H1 (cell line): ENCODE results near the gene DNAJC27. TPM values are rescaled to one million over a fixed set of nuclear protein-coding genes. Genes with fewer than 3 reads are reported as not detected.

ENCODE experiments used
- EGR1 ChIP-seq: IDR thresholded peaks from 2 replicates; pipeline ENCODE4 v1.6.1; 2011; ENCODE audit warnings: low read depth, low read length, borderline replicate concordance
- KDM1A ChIP-seq: fragments of 200-600, 300-600 bp; sonication (generic); IDR thresholded peaks from 2 replicates; pipeline ENCODE4 v1.7.1; 2016; ENCODE audit warnings: mild to moderate bottlenecking, low read length, borderline replicate concordance
- NRF1 ChIP-seq: IDR thresholded peaks from 2 replicates; pipeline ENCODE4 v1.6.1; 2011; ENCODE audit warnings: mild to moderate bottlenecking, low read depth, low read length, improper control_type of control experiment
- RXRA ChIP-seq: IDR thresholded peaks from 2 replicates; pipeline ENCODE4 v1.6.1; 2011; ENCODE audit warnings: low read depth, mild to moderate bottlenecking, low read length, moderate library complexity; ENCODE audit not compliant: insufficient read depth
- polyA plus RNA-seq, 7 experiments: library from polyadenylated mRNA; depleted of rRNA in 3 of 7; stranded (reverse) in 5 of 7; unstranded in 2 of 7; fragments of >200 nt in 5 of 7; fragments of 200-250 nt in 2 of 7; gene quantifications; 1 replicate in 5 of 7; 2 replicates in 1 of 7; 4 replicates in 1 of 7; pipeline versions ENCODE4 v1.2.1 to v1.2.3, GENCODE V29; 2011 to 2013; ENCODE audit warnings: missing spikeins in 2 of 7, mixed read lengths in 2 of 7
- total RNA-seq: library from RNA; stranded (reverse); fragmentation: NEBNext Ultra II Directional; extraction: Animal tissue kit (Norgen Biotek cat#: 25700); gene quantifications from 2 replicates; pipeline ENCODE4 v1.2.1, GENCODE V29; 2021
- TF ChIP-seq, protein P1 (sequence below): fragments of 300-600 bp; sonication (generic); IDR thresholded peaks from 2 replicates; pipeline ENCODE4 v1.7.1; 2012; ENCODE audit warnings: low read length, moderate library complexity, mild to moderate bottlenecking, inconsistent platforms; ENCODE audit not compliant: insufficient replicate concordance
- TF ChIP-seq, protein P2 (sequence below): IDR thresholded peaks from 2 replicates; pipeline ENCODE4 v1.6.1; 2011; ENCODE audit warnings: low read depth, mild to moderate bottlenecking, low read length; ENCODE audit not compliant: insufficient read depth

Gene DNAJC27
- total and polyA plus RNA-seq, 2 of the 8 experiments (the other 6 are each of a cell fraction or from before 2014, with no cell fraction given): 1.4 to 4.5 TPM

DNA sequence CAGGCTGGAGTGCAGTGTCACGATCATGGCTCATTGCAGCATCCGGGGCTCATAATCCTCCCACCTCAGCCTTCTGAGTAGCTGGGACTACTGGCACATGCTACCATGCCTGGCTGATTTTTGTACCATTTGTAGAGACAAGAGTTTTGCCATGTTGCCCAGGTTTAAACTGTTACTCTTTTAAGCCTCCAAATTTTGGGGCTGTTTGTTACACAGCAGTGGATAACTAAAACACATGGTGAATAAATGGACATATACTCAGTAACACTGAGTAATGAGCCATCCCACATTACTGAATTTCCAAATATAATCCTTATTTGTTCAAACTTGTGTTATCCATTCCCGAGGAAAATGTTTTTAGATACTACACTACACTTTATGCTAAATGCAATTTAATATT lies 61.5 kb downstream of the DNAJC27 start (continued):
- TF ChIP-seq, protein P1, sequence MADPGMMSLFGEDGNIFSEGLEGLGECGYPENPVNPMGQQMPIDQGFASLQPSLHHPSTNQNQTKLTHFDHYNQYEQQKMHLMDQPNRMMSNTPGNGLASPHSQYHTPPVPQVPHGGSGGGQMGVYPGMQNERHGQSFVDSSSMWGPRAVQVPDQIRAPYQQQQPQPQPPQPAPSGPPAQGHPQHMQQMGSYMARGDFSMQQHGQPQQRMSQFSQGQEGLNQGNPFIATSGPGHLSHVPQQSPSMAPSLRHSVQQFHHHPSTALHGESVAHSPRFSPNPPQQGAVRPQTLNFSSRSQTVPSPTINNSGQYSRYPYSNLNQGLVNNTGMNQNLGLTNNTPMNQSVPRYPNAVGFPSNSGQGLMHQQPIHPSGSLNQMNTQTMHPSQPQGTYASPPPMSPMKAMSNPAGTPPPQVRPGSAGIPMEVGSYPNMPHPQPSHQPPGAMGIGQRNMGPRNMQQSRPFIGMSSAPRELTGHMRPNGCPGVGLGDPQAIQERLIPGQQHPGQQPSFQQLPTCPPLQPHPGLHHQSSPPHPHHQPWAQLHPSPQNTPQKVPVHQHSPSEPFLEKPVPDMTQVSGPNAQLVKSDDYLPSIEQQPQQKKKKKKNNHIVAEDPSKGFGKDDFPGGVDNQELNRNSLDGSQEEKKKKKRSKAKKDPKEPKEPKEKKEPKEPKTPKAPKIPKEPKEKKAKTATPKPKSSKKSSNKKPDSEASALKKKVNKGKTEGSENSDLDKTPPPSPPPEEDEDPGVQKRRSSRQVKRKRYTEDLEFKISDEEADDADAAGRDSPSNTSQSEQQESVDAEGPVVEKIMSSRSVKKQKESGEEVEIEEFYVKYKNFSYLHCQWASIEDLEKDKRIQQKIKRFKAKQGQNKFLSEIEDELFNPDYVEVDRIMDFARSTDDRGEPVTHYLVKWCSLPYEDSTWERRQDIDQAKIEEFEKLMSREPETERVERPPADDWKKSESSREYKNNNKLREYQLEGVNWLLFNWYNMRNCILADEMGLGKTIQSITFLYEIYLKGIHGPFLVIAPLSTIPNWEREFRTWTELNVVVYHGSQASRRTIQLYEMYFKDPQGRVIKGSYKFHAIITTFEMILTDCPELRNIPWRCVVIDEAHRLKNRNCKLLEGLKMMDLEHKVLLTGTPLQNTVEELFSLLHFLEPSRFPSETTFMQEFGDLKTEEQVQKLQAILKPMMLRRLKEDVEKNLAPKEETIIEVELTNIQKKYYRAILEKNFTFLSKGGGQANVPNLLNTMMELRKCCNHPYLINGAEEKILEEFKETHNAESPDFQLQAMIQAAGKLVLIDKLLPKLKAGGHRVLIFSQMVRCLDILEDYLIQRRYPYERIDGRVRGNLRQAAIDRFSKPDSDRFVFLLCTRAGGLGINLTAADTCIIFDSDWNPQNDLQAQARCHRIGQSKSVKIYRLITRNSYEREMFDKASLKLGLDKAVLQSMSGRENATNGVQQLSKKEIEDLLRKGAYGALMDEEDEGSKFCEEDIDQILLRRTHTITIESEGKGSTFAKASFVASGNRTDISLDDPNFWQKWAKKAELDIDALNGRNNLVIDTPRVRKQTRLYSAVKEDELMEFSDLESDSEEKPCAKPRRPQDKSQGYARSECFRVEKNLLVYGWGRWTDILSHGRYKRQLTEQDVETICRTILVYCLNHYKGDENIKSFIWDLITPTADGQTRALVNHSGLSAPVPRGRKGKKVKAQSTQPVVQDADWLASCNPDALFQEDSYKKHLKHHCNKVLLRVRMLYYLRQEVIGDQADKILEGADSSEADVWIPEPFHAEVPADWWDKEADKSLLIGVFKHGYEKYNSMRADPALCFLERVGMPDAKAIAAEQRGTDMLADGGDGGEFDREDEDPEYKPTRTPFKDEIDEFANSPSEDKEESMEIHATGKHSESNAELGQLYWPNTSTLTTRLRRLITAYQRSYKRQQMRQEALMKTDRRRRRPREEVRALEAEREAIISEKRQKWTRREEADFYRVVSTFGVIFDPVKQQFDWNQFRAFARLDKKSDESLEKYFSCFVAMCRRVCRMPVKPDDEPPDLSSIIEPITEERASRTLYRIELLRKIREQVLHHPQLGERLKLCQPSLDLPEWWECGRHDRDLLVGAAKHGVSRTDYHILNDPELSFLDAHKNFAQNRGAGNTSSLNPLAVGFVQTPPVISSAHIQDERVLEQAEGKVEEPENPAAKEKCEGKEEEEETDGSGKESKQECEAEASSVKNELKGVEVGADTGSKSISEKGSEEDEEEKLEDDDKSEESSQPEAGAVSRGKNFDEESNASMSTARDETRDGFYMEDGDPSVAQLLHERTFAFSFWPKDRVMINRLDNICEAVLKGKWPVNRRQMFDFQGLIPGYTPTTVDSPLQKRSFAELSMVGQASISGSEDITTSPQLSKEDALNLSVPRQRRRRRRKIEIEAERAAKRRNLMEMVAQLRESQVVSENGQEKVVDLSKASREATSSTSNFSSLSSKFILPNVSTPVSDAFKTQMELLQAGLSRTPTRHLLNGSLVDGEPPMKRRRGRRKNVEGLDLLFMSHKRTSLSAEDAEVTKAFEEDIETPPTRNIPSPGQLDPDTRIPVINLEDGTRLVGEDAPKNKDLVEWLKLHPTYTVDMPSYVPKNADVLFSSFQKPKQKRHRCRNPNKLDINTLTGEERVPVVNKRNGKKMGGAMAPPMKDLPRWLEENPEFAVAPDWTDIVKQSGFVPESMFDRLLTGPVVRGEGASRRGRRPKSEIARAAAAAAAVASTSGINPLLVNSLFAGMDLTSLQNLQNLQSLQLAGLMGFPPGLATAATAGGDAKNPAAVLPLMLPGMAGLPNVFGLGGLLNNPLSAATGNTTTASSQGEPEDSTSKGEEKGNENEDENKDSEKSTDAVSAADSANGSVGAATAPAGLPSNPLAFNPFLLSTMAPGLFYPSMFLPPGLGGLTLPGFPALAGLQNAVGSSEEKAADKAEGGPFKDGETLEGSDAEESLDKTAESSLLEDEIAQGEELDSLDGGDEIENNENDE: no peak
- TF ChIP-seq, protein P2, sequence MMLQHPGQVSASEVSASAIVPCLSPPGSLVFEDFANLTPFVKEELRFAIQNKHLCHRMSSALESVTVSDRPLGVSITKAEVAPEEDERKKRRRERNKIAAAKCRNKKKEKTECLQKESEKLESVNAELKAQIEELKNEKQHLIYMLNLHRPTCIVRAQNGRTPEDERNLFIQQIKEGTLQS: no peak
- no peak for TF ChIP-seq RXRA
- no peak for TF ChIP-seq KDM1A
- no peak for TF ChIP-seq NRF1
- TF ChIP-seq EGR1: no peak
